K562 (cell line): Measurements from ENCODE around the gene RPAP2. TPM values are rescaled to one million over a fixed set of nuclear protein-coding genes. Genes with fewer than 3 reads are reported as not detected.

Source experiments
- ATAC-seq: fragments of 200-7000 bp; cut with Tn5 transposase; 3 replicates; pipeline ENCODE4 v1.9.1; 2020; ENCODE audit warnings: moderate library complexity
- BruUV-seq: library from RNA; stranded (reverse); fragments of 400-500 nt; replicated peaks from 2 replicates; lab custom pipeline; 2021; lab: Mats Ljungman, UMichigan
- CTCF ChIA-PET: fragments of 300-600 bp; formaldehyde crosslinking; extraction: SDS; loops from one replicate; lab custom pipeline; 2021; ENCODE audit warnings: low intra/inter-chr PET ratio; lab: Yijun Ruan, JAX
- POLR2A ChIA-PET: fragments of 300-600, 350-650 bp; sonication (Branson Sonifier 250); formaldehyde crosslinking; extraction: SDS; loops from one replicate; lab custom pipeline; 2021; ENCODE audit warnings: antibody characterized with exemption, inconsistent platforms; lab: Yijun Ruan, JAX
- DNase-seq, 4 experiments: peaks; one replicate each; pipeline versions ENCODE4 v3.0.0 to v3.0.0-alpha.2; 2011 to 2018; ENCODE audit warnings: low spot score in 3 of 4, mixed read lengths in 3 of 4; ENCODE audit errors: extremely low read depth in 1 of 4
- FAIRE-seq: peaks from 2 replicates; lab custom pipeline; 2011; peaks lifted over from hg19 to GRCh38; lab: Jason Lieb, UNC
- H2AFZ ChIP-seq: 2 replicates; pipeline ENCODE4 v1.6.0; 2011; ENCODE audit warnings: low read depth, low read length, control low read depth, inconsistent platforms
- H3K27ac ChIP-seq: fragments of 200-600 bp; 3 replicates; pipeline ENCODE4 v1.8.0; 2011; ENCODE audit warnings: low read depth, mild to moderate bottlenecking, control low read depth, inconsistent platforms, low read length, moderate library complexity, mixed read lengths; ENCODE audit errors: extremely low read depth
- H3K27me3 ChIP-seq, 2 experiments: fragments of 300-600 bp in 1 of 2; 2 replicates in 1 of 2; 3 replicates in 1 of 2; pipeline versions ENCODE4 v1.6.0 to v1.8.0; 2011; ENCODE audit warnings: inconsistent platforms in 2 of 2, low read length in 2 of 2, mild to moderate bottlenecking in 1 of 2, mixed read lengths in 1 of 2, moderate library complexity in 1 of 2; ENCODE audit not compliant: control insufficient read depth in 2 of 2, insufficient read depth in 2 of 2
- H3K36me3 ChIP-seq: fragments of 300-600 bp; 3 replicates; pipeline ENCODE4 v1.8.0; 2011; ENCODE audit warnings: mild to moderate bottlenecking, low read length, inconsistent platforms; ENCODE audit not compliant: control insufficient read depth, insufficient read depth
- H3K4me1 ChIP-seq, 2 experiments: fragments of 200-600 bp in 1 of 2; replicated peaks in 1 of 2; 2 replicates in 1 of 2; 3 replicates in 1 of 2; pipeline versions ENCODE4 v1.5.1 to v1.8.0; 2011; ENCODE audit warnings: inconsistent platforms in 2 of 2, low read length in 2 of 2, mild to moderate bottlenecking in 1 of 2, mixed read lengths in 1 of 2, moderate library complexity in 1 of 2; ENCODE audit not compliant: control insufficient read depth in 2 of 2, insufficient read depth in 2 of 2
- H3K4me2 ChIP-seq: 2 replicates; pipeline ENCODE4 v1.6.1; 2011; ENCODE audit warnings: low read length, control low read depth, inconsistent platforms, mixed read lengths; ENCODE audit not compliant: insufficient read depth
- H3K4me3 ChIP-seq: fragments of 200-600 bp; sonication (generic), shearing (Covaris generic); 2 replicates; pipeline ENCODE4 v1.5.1; 2016; ENCODE audit warnings: control low read depth, inconsistent platforms
- H3K79me2 ChIP-seq: fragments of 200-600 bp; 3 replicates; pipeline ENCODE4 v1.8.0; 2011; ENCODE audit warnings: low read length, inconsistent platforms; ENCODE audit not compliant: control insufficient read depth, insufficient read depth
- H3K9ac ChIP-seq, 2 experiments: 2 replicates each; pipeline versions ENCODE4 v1.6.0 to v1.6.1; 2011; ENCODE audit warnings: low read depth in 2 of 2, low read length in 2 of 2, control low read depth in 1 of 2, inconsistent platforms in 1 of 2, mild to moderate bottlenecking in 1 of 2, mixed read lengths in 1 of 2; ENCODE audit not compliant: insufficient read depth in 1 of 2
- H3K9me1 ChIP-seq: one replicate; pipeline ENCODE4 v1.6.0; 2011; ENCODE audit warnings: inconsistent platforms, mild to moderate bottlenecking, low read length, moderate library complexity; ENCODE audit not compliant: control insufficient read depth, insufficient read depth
- H3K9me3 ChIP-seq: replicated peaks from 2 replicates; pipeline ENCODE4 v1.5.1; 2011; ENCODE audit warnings: low read depth, low read length, inconsistent platforms; ENCODE audit not compliant: control insufficient read depth, insufficient read depth
- H4K20me1 ChIP-seq: replicated peaks from 2 replicates; pipeline ENCODE4 v1.6.1; 2011; ENCODE audit warnings: low read length, inconsistent platforms, mixed read lengths; ENCODE audit not compliant: control insufficient read depth, insufficient read depth
- FOXA1 ChIP-seq: fragments of 450-650 bp; IDR thresholded peaks from 2 replicates; pipeline ENCODE4 v1.6.1; 2016; ENCODE audit warnings: mild to moderate bottlenecking, borderline replicate concordance
- JUN ChIP-seq, 2 experiments: sonication (generic) in 1 of 2; formaldehyde crosslinking in 1 of 2; IDR thresholded peaks; 2 replicates each; pipeline versions ENCODE4 v1.6.1 to v1.8.0; 2012 to 2022; ENCODE audit warnings: borderline replicate concordance in 2 of 2, mild to moderate bottlenecking in 2 of 2, improper control_type of control experiment in 1 of 2, low read depth in 1 of 2, low read length in 1 of 2, missing genetic modification reagents in 1 of 2
- NFATC3 ChIP-seq: fragments of 450-650 bp; IDR thresholded peaks from 2 replicates; pipeline ENCODE4 v1.6.1; 2017; ENCODE audit warnings: mild to moderate bottlenecking
- POLR2AphosphoS5 ChIP-seq: IDR thresholded peaks from 2 replicates; pipeline ENCODE4 v1.6.1; 2011; ENCODE audit warnings: mild to moderate bottlenecking, low read depth, low read length, moderate library complexity; ENCODE audit not compliant: control insufficient read depth, insufficient read depth
- RUNX1 ChIP-seq: sonication (generic); IDR thresholded peaks from 2 replicates; pipeline ENCODE4 v1.6.1; 2016; ENCODE audit warnings: antibody characterized with exemption, low read depth
- SNIP1 ChIP-seq: fragments of 450-650 bp; IDR thresholded peaks from 2 replicates; pipeline ENCODE4 v1.7.1; 2017; ENCODE audit warnings: low read depth, mild to moderate bottlenecking
- SRF ChIP-seq, 2 experiments: fragments of 250-450, 450-650 bp in 1 of 2; sonication (Bioruptor Pico) in 1 of 2; sonication (generic) in 1 of 2; formaldehyde crosslinking; IDR thresholded peaks; 2 replicates each; pipeline versions ENCODE4 v1.5.0 to v1.5.1; 2020 to 2022; ENCODE audit warnings: mild to moderate bottlenecking in 1 of 2, missing genetic modification reagents in 1 of 2
- TCFL5 ChIP-seq: fragments of 250-450 bp; sonication (Bioruptor Pico); conservative IDR thresholded peaks from 2 replicates; pipeline ENCODE4 v1.6.1; 2021; ENCODE audit warnings: mild to moderate bottlenecking, moderate library complexity, matching md5 sums
- ZNF165 ChIP-seq: fragments of 250-450 bp; sonication (Bioruptor Pico); IDR thresholded peaks from 2 replicates; pipeline ENCODE4 v1.4.0; 2020; ENCODE audit warnings: borderline replicate concordance
- ZNF184 ChIP-seq: sonication (generic); formaldehyde crosslinking; IDR thresholded peaks from 2 replicates; pipeline ENCODE4 v1.5.0; 2020; ENCODE audit warnings: missing genetic modification reagents
- ZNF408 ChIP-seq: fragments of 250-450 bp; sonication (Bioruptor Pico); IDR thresholded peaks from 2 replicates; pipeline ENCODE4 v1.4.0; 2020; ENCODE audit warnings: low read depth, mild to moderate bottlenecking, moderate library complexity
- ZNF644 ChIP-seq: fragments of 200-800 bp; sonication (Bioruptor generic); IDR thresholded peaks from 2 replicates; pipeline ENCODE4 v1.6.1; 2016; ENCODE audit warnings: low read depth, missing genetic modification characterization, missing compliant biosample characterization
- WGBS: fragments of 100-300 bp; shearing (Covaris generic); methylation state at CpG from one replicate; pipeline ENCODE4 v1.1.6; 2016; ENCODE audit warnings: low coverage, mixed read lengths; ENCODE audit not compliant: insufficient coverage; ENCODE audit errors: missing lambda C conversion rate; 5-methylcytosine and 5-hydroxymethylcytosine counted together
- in situ Hi-C: fragments of 300-500 bp; cut with MboI; formaldehyde crosslinking; loops from 4 replicates; pipeline ENCODE4 v1.15.0; 2018; ENCODE audit warnings: inconsistent platforms, mixed read lengths
- intact Hi-C: fragments of 100-400 bp; cut with micrococcal nuclease; formaldehyde crosslinking; loops from 2 replicates; pipeline ENCODE4 v1.14.2; 2022
- polyA plus RNA-seq, 8 experiments: library from polyadenylated mRNA; depleted of rRNA in 4 of 8; stranded (reverse) in 5 of 8; unstranded in 3 of 8; fragments of >200 nt; fragmentation: Nextera tagmentation in 2 of 8; fragmentation: Illumina TruSeq in 1 of 8; extraction: Ambion mirVana in 2 of 8; extraction: Trizol in 1 of 8; gene quantifications; 2 replicates each; pipeline versions ENCODE4 v1.2.1 to v1.2.3, GENCODE V29; 2011 to 2014; ENCODE audit warnings: inconsistent platforms in 1 of 8, missing spikeins in 1 of 8
- total RNA-seq, 7 experiments: library from RNA; depleted of rRNA in 6 of 7; stranded (reverse); fragments of >200 nt in 6 of 7; fragmentation: Illumina TruSeq in 2 of 7; extraction: Trizol in 2 of 7; gene quantifications; 2 replicates each; pipeline versions ENCODE4 v1.2.1 to v1.2.3, GENCODE V29; 2011 to 2021; ENCODE audit warnings: low replicate concordance in 1 of 7

Gene RPAP2
- total and polyA plus RNA-seq, 9 of the 15 experiments (the other 6 are each of a cell fraction or from before 2014, with no cell fraction given) = 6.2 to 41.7 (median 28.7) TPM

DNA sequence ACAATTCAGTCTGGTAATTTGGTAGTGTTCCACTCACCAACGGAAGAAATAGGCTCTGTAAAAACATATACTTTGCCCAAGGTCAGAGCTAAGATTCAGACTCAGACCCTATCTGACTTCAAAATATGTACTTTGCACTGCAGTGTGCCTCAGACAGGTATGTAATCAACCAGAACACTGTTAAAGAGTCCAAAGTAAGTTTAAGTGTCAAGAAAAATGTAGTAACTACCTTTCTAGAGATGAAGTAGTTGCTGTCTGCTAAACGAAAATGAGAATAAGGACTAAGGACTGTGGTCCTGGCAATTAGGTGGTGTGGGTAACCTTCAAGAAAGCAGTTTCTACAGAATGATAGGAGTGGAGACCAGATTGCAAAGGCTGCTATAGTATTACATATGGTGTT, 61.1 kb downstream of the RPAP2 start:
- intact Hi-C loops = no loop called here
- no peaks in the 10 kb centered on the region for H3K79me2 ChIP-seq
- POLR2A ChIA-PET = interaction anchor here (1.4 kb wide), 1 partner anchor 8 kb away, joined by 5 read pairs; no protein-coding TSS in a partner anchor
- no peak for TF ChIP-seq ZNF165
- no peak for TF ChIP-seq TCFL5 (CRISPR knock-in tag)
- TF ChIP-seq SNIP1 = no peak
- TF ChIP-seq FOXA1 = no peak
- no peak for TF ChIP-seq ZNF644 (tag)
- no peak for TF ChIP-seq POLR2AphosphoS5
- no peak for TF ChIP-seq ZNF184 (CRISPR knock-in tag)
- no peak for TF ChIP-seq SRF (CRISPR knock-in tag; IDR thresholded peaks at IDR 0.05)
- no peak for TF ChIP-seq RUNX1
- TF ChIP-seq JUN (IDR thresholded peaks at IDR 0.05; ENCODE audit: borderline replicate concordance, low read depth, low read length) = no peak
- TF ChIP-seq JUN (CRISPR knock-in tag; IDR thresholded peaks at IDR 0.05; ENCODE audit: borderline replicate concordance) = no peak
- TF ChIP-seq ZNF408 = no peak
- no peak for TF ChIP-seq NFATC3
- TF ChIP-seq, all 486 proteins: peak for 0
- Histone ChIP-seq H2AFZ (no peak overlapping the region), H3K4me2 (no peak overlapping the region), H3K27me3 (no peaks in the 10 kb centered on the region), H4K20me1 (no peaks in the 10 kb centered on the region), H3K9ac (no peak overlapping the region), H3K36me3 (peaks cover 16% of the 10 kb centered on the region; the same call in 2 of the 3 replicates), H3K4me3 (no peak overlapping the region), H3K9me3 (no peaks in the 10 kb centered on the region), H3K4me1 (no peaks in the 10 kb centered on the region; a peak in 1 of 5 replicates), H3K9me1 (no peaks in the 10 kb centered on the region), H3K27ac (no peak overlapping the region)
- in situ Hi-C loops = no loop called here
- FAIRE-seq (no peak), ATAC-seq (no peak), DNase-seq (no peak)
- CTCF ChIA-PET = no interaction called here
- 44% methylated on average over 2 of the region's 2 CpGs for WGBS
- BruUV-seq = no TSS peak
